G401 (cell line): ENCODE results near the gene CACNA2D1. TPM values are rescaled to one million over a fixed set of nuclear protein-coding genes. Genes with fewer than 3 reads are reported as not detected.
"Not testable (repeated sequence)": the region's sequence is repeated elsewhere in the genome, so short reads cannot be mapped to it uniquely, and the experiment has no call there.

Experiments used
- DNase-seq: peaks from one replicate; pipeline ENCODE4 v3.0.0-alpha.2; 2015; ENCODE audit warnings: low spot score
- in situ Hi-C: cut with HindIII; loops from 2 replicates; pipeline ENCODE4 v1.10.0; 2016; ENCODE audit warnings: low sequenced_read_pairs, mixed read lengths
- total RNA-seq: library from RNA; depleted of rRNA; stranded (reverse); fragments of >200 nt; shearing (Covaris generic); gene quantifications from 2 replicates; pipeline ENCODE4 v1.2.3, GENCODE V29; 2014

Gene CACNA2D1
- total RNA-seq, 1 experiment from 2014 or later = 1.4 TPM

GRCh38 chr7:82044497-82045080 is 399.0 kb downstream of the CACNA2D1 start:
- in situ Hi-C loops = no loop called here
- peak; percentile 77 for DNase-seq

GRCh38 chr7:82039621-82040020 is 404.0 kb downstream of the CACNA2D1 start:
- in situ Hi-C loops = no loop called here

GRCh38 chr7:82036146-82036886 is 407.3 kb downstream of the CACNA2D1 start:
- no peak for DNase-seq
- in situ Hi-C loops = no loop called here

More at GRCh38 chr7:82039621-82040020, 404.0 kb downstream of the CACNA2D1 start:
- DNase-seq = no peak

GRCh38 chr7:82035456-82035855 is 408.1 kb downstream of the CACNA2D1 start:
- in situ Hi-C loops = no loop called here
- DNase-seq = no peak

GRCh38 chr7:82032901-82033300 is 410.7 kb downstream of the CACNA2D1 start:
- in situ Hi-C loops = no loop called here
- no peak for DNase-seq

GRCh38 chr7:82029236-82029913 is 414.2 kb downstream of the CACNA2D1 start:
- no peak for DNase-seq
- in situ Hi-C loops = no loop called here

GRCh38 chr7:82028097-82028496 is 415.5 kb downstream of the CACNA2D1 start:
- in situ Hi-C loops = no loop called here
- DNase-seq = no peak

GRCh38 chr7:82021713-82022112 is 421.9 kb downstream of the CACNA2D1 start:
- in situ Hi-C loops = no loop called here

GRCh38 chr7:82021036-82021435 is 422.5 kb downstream of the CACNA2D1 start:
- DNase-seq = no peak
- in situ Hi-C loops = no loop called here

More at GRCh38 chr7:82021713-82022112, 421.9 kb downstream of the CACNA2D1 start:
- no peak for DNase-seq

GRCh38 chr7:82019551-82020475 is 423.8 kb downstream of the CACNA2D1 start:
- in situ Hi-C loops = no loop called here
- DNase-seq = no peak

GRCh38 chr7:82018226-82018625 is 425.4 kb downstream of the CACNA2D1 start:
- in situ Hi-C loops = no loop called here
- DNase-seq = no peak

- in situ Hi-C loops = no loop called here
- peak; percentile 21 for DNase-seq
Measured at GRCh38 chr7:82017334-82017943, 426.1 kb downstream of the CACNA2D1 start.

GRCh38 chr7:82015751-82016150 is 427.8 kb downstream of the CACNA2D1 start:
- DNase-seq = no peak
- in situ Hi-C loops = no loop called here

GRCh38 chr7:82014574-82014973 is 429.0 kb downstream of the CACNA2D1 start:
- DNase-seq, in situ Hi-C loops: not testable (repeated sequence)

- in situ Hi-C loops = no loop called here
- no peak for DNase-seq
Measured at GRCh38 chr7:82012453-82012852, 431.1 kb downstream of the CACNA2D1 start.

- in situ Hi-C loops = no loop called here
- no peak for DNase-seq
Measured at GRCh38 chr7:82010416-82010815, 433.2 kb downstream of the CACNA2D1 start.

GRCh38 chr7:82007315-82007714 is 436.3 kb downstream of the CACNA2D1 start:
- no peak for DNase-seq
- in situ Hi-C loops = no loop called here

- in situ Hi-C loops = no loop called here
- no peak for DNase-seq
Measured at GRCh38 chr7:82005056-82005455, 438.5 kb downstream of the CACNA2D1 start.

- DNase-seq = no peak
- in situ Hi-C loops = no loop called here
Measured at GRCh38 chr7:81993186-81993585, 450.4 kb downstream of the CACNA2D1 start.
